RWPE1 (cell line): Measurements from ENCODE around the gene RNF126.
A peak's percentile ranks its signal among the peaks of the same experiment; 100 is the strongest.

Experiments used
- CTCF ChIA-PET: fragments of 350-600 bp; sonication (Branson Sonifier 250); formaldehyde crosslinking; extraction: SDS; loops from one replicate; lab custom pipeline; 2021; lab: Yijun Ruan, JAX
- POLR2A ChIA-PET: fragments of 400-600 bp; formaldehyde crosslinking; extraction: SDS; loops from one replicate; lab custom pipeline; 2020; ENCODE audit warnings: antibody characterized with exemption; ENCODE audit not compliant: low non-redundant PET; lab: Yijun Ruan, JAX
- DNase-seq: peaks from one replicate; pipeline ENCODE4 v3.0.0; 2012; ENCODE audit warnings: low spot score
- H3K27ac ChIP-seq: fragments of 450-650 bp; 2 replicates; pipeline ENCODE4 v1.5.1; 2017
- TF ChIP-seq, protein P1 (sequence below): fragments of 450-650 bp; conservative IDR thresholded peaks from 2 replicates; pipeline ENCODE4 v1.5.1; 2017; ENCODE audit warnings: low read depth, mild to moderate bottlenecking

Gene RNF126

GRCh38 chr19:642767-643727, 20.0 kb downstream of the RNF126 start:
- CTCF ChIA-PET, result no interaction called here
- TF ChIP-seq, protein P1, sequence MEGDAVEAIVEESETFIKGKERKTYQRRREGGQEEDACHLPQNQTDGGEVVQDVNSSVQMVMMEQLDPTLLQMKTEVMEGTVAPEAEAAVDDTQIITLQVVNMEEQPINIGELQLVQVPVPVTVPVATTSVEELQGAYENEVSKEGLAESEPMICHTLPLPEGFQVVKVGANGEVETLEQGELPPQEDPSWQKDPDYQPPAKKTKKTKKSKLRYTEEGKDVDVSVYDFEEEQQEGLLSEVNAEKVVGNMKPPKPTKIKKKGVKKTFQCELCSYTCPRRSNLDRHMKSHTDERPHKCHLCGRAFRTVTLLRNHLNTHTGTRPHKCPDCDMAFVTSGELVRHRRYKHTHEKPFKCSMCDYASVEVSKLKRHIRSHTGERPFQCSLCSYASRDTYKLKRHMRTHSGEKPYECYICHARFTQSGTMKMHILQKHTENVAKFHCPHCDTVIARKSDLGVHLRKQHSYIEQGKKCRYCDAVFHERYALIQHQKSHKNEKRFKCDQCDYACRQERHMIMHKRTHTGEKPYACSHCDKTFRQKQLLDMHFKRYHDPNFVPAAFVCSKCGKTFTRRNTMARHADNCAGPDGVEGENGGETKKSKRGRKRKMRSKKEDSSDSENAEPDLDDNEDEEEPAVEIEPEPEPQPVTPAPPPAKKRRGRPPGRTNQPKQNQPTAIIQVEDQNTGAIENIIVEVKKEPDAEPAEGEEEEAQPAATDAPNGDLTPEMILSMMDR, result no peak
- H3K27ac ChIP-seq, result peak overlapping the region; percentile 58; the same call in 1 of the 2 replicates
- no peak for DNase-seq
- POLR2A ChIA-PET, result no interaction called here

DNA sequence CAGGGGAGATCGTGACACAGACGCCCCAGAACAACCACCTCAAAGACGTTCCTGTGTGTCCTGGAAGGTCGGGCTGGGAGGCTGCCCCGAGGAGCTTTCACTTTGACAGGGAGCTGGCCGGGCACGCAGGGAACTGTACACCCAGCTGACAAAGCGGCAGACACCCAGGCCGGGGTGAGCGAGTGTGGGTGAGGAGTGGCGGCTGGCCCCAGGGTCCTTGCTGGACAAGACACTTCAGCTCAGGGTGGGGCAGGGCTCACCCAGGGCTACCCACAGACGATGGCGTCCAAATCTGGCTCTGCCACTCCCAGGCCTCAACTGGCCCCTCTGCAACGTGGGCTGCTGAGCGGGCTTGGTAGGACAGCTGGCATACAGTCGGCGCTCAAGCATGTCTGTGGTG, 21.3 kb downstream of the RNF126 start:
- ChIA-PET CTCF (interaction anchor here (0.6 kb wide), 1 partner anchor 13 kb away, joined by 3 read pairs; no protein-coding TSS in a partner anchor), POLR2A (no interaction called here)
- H3K27ac ChIP-seq, result peak overlapping the region; percentile 57
- no peak for DNase-seq
- TF ChIP-seq, protein P1, result no peak

DNA sequence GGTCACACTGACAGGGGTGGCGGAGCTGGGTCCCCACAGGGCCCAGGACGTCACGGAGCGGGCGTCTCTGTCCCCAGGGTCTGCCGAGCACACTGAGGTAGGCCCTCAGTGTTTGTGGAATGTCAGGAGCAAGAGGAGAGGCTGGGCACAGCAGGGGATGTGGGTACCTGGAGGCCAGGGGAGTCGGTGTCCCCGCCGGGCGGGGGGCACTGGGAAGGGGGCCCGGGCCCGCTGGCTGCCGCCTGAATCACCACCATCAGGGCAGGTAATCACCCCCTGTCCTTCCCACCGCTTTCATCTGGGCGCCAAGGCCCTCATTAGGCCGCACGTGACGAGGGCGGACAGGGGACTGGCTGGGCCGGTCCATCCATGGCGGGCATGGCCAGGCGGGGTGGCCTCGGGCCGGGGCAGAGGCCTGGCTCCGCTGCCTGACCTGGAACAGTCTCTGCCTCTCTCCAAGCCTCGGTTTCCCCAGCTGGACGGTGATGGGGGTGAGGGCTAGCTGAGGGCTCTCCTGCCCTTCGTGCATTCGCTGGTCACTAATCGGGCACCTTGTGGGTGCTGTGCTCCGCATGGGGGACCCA, 22.3 kb downstream of the RNF126 start:
- no peak overlapping the region; the same call in 1 of the 2 replicates for H3K27ac ChIP-seq
- TF ChIP-seq, protein P1, result no peak
- CTCF ChIA-PET, result no interaction called here
- no peak for DNase-seq
- POLR2A ChIA-PET, result no interaction called here

DNA sequence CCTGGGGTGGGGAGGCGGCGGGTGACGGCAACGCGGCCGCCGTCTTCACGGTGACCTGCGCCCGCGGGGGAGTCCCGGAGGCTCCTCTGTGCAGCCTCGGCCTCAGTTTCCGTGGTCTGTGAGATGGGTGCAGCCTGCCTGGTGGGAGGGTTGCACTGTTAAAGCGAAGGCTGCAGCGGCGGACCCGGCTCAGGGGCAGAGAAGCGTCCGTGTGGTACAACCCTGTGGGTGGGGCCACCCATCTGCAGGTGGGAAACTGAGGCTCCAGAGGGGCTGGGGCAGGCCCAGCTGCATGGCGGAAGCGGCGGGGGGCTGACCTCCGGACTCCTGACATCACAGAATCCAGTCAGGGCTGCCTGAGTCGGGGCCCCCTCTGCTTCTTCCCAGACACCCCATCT, 22.9 kb downstream of the RNF126 start:
- TF ChIP-seq, protein P1, result no peak
- CTCF ChIA-PET, result no interaction called here
- POLR2A ChIA-PET, result no interaction called here
- H3K27ac ChIP-seq, result no peak overlapping the region; the same call in 1 of the 2 replicates
- no peak for DNase-seq

GRCh38 chr19:639253-640160, 23.5 kb downstream of the RNF126 start, which contains the start of gene FGF22:
TSS of gene FGF22 (plus strand) at chr19:639879. CDS start at chr19:639926, 47 bp downstream.
- TF ChIP-seq, protein P1, result no peak
- peak; percentile 94 for DNase-seq
- POLR2A ChIA-PET, result no interaction called here
- H3K27ac ChIP-seq, result no peak within 1 kb of the TSS; the same call in 1 of the 2 replicates
- CTCF ChIA-PET, result no interaction called here

DNA sequence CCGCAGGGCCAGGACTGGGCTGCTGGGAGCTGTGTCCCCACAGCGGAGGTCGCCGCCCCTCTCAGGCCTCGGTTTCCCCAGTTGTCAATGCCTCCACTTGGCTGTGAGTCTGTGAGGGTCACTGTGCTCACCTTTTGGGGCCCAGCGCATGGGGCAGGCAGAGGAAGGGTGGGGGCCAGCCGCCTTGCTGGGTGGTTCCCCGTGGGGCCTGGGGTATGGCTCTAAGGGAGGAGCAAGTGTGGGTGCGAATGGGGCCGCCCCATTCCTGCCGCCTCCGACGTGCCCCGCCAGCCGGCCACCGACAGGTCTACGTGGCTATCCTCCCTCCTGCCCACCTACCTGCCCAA, 24.1 kb downstream of the RNF126 start:
- CTCF ChIA-PET, result interaction anchor here (0.6 kb wide), 1 partner anchor 17 kb away, joined by 4 read pairs; no protein-coding TSS in a partner anchor
- DNase-seq, result no peak
- H3K27ac ChIP-seq, result no peak overlapping the region; the same call in 1 of the 2 replicates
- POLR2A ChIA-PET, result no interaction called here
- TF ChIP-seq, protein P1, result no peak
